PC-9 (cell line): ENCODE data around the gene ADI1. TPM values are rescaled to one million over a fixed set of nuclear protein-coding genes. Genes with fewer than 3 reads are reported as not detected.

ENCODE experiments used
- BruUV-seq: library from RNA; stranded (reverse); fragments of 400-500 nt; replicated peaks from 2 replicates; lab custom pipeline; 2021; lab: Mats Ljungman, UMichigan
- CTCF ChIA-PET: fragments of 300-600 bp; sonication (Branson Sonifier 250); formaldehyde crosslinking; loops from one replicate; lab custom pipeline; 2022; ENCODE audit warnings: antibody characterized with exemption; lab: Charles Lee
- POLR2A ChIA-PET: fragments of 300-600 bp; sonication (Branson Sonifier 250); formaldehyde crosslinking; loops from one replicate; lab custom pipeline; 2022; ENCODE audit warnings: antibody characterized with exemption; ENCODE audit not compliant: unreplicated experiment; lab: Charles Lee
- DNase-seq, 2 experiments: peaks; one replicate each; pipeline versions ENCODE4 v3.0.0 to v3.0.0-alpha.2; 2015 to 2022; ENCODE audit warnings: mixed read lengths in 1 of 2
- H2AFZ ChIP-seq: fragments of 200-600 bp; sonication (generic); 2 replicates; pipeline ENCODE4 v1.8.1; 2017; ENCODE audit warnings: antibody characterized with exemption
- H3F3A ChIP-seq: fragments of 200-600 bp; sonication (generic); 2 replicates; pipeline ENCODE4 v1.8.1; 2017; ENCODE audit warnings: antibody characterized with exemption, mild to moderate bottlenecking, low read depth; ENCODE audit not compliant: insufficient read depth
- H3K27ac ChIP-seq: fragments of 200-600 bp; sonication (generic); 2 replicates; pipeline ENCODE4 v1.6.1; 2016; ENCODE audit warnings: mixed run types
- H3K27me3 ChIP-seq: fragments of 200-600 bp; sonication (generic); 2 replicates; pipeline ENCODE4 v1.6.1; 2016; ENCODE audit warnings: low read depth, mixed run types; ENCODE audit not compliant: insufficient read depth
- H3K36me3 ChIP-seq: fragments of 200-600 bp; sonication (generic); 2 replicates; pipeline ENCODE4 v1.6.1; 2016; ENCODE audit warnings: low read depth, mixed run types
- H3K4me1 ChIP-seq: fragments of 200-600 bp; sonication (generic); replicated peaks from 2 replicates; pipeline ENCODE4 v1.6.1; 2016; ENCODE audit warnings: mixed run types; ENCODE audit not compliant: insufficient read depth
- H3K4me2 ChIP-seq: fragments of 200-600 bp; sonication (generic); 2 replicates; pipeline ENCODE4 v1.6.1; 2017; ENCODE audit warnings: mixed run types
- H3K4me3 ChIP-seq: fragments of 200-600 bp; sonication (generic); 2 replicates; pipeline ENCODE4 v1.6.1; 2016; ENCODE audit warnings: mixed run types
- H3K79me2 ChIP-seq: fragments of 200-600 bp; sonication (generic); 2 replicates; pipeline ENCODE4 v1.6.1; 2017; ENCODE audit warnings: low read depth, mixed run types
- H3K9me2 ChIP-seq: fragments of 200-600 bp; sonication (generic); 2 replicates; pipeline ENCODE4 v1.8.1; 2017; ENCODE audit warnings: mild to moderate bottlenecking; ENCODE audit not compliant: insufficient read depth
- H3K9me3 ChIP-seq: fragments of 200-600 bp; sonication (generic); 2 replicates; pipeline ENCODE4 v1.8.1; 2016; ENCODE audit warnings: low read depth; ENCODE audit not compliant: insufficient read depth
- H4K20me1 ChIP-seq: fragments of 200-600 bp; sonication (generic); 2 replicates; pipeline ENCODE4 v1.8.1; 2017; ENCODE audit not compliant: insufficient read depth
- CTCF ChIP-seq: fragments of 200-600 bp; sonication (generic); conservative IDR thresholded peaks from 2 replicates; pipeline ENCODE4 v1.6.1; 2017; ENCODE audit warnings: mixed run types, antibody characterized with exemption, mild to moderate bottlenecking, moderate library complexity
- EZH2 ChIP-seq: fragments of 200-600 bp; sonication (generic); IDR thresholded peaks from 2 replicates; pipeline ENCODE4 v1.8.0; 2017; ENCODE audit warnings: antibody characterized with exemption, low read depth
- intact Hi-C: fragments of 100-400 bp; cut with micrococcal nuclease; formaldehyde crosslinking; loops from one replicate; pipeline ENCODE4 v1.10.0; 2022; ENCODE audit not compliant: unreplicated experiment
- total RNA-seq: library from RNA; stranded (reverse); gene quantifications from 2 replicates; pipeline ENCODE4 v1.2.3, GENCODE V29; 2021

Gene ADI1
- total RNA-seq, 1 experiment from 2014 or later: 54.5 TPM

- ChIA-PET POLR2A (no interaction called here), CTCF (no interaction called here)
- Histone ChIP-seq H3K27ac (no peak overlapping the region), H3K9me2 (no peaks in the 10 kb centered on the region), H3F3A (peaks cover 23% of the 10 kb centered on the region; the same call in 1 of the 2 replicates), H4K20me1 (no peaks in the 10 kb centered on the region), H3K79me2 (no peaks in the 10 kb centered on the region), H3K36me3 (no peaks in the 10 kb centered on the region), H2AFZ (no peak overlapping the region), H3K9me3 (no peaks in the 10 kb centered on the region), H3K27me3 (no peaks in the 10 kb centered on the region), H3K4me3 (no peak overlapping the region), H3K4me2 (no peak overlapping the region), H3K4me1 (peaks cover 13% of the 10 kb centered on the region)
- no TSS peak for BruUV-seq
- intact Hi-C loops: no loop called here
- TF ChIP-seq CTCF (no peak), EZH2 (no peak)
- DNase-seq: no peak
These were observed 7.5 kb upstream of the ADI1 start for GRCh38 chr2:3526871-3527270.

DNA sequence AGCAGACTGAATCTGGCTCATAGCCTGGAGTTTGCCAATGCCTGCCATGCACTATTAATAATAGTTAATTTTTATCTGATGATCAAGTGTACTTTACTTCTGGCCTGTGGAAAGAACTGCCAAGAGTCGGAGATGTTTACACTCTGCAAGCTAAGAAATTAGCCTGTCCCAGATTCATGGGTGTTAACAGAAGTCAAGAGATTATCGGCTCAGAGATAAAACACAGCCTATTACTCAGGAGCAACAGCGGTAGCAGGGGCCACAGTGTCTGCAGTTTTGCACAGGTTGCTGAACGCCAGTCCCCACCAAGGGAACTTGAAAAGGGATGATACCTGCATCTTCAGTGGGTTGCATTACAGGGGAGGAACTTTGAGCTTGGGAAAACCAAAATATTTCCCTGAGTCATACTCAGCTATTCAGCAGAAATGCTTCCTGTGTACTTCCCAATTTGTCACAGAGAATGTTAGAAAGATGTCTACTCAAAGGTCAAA is 4.3 kb upstream of the ADI1 start:
- POLR2A ChIA-PET: interaction anchor here (0.6 kb wide), 1 partner anchor 13 kb away, joined by 3 read pairs; no protein-coding TSS in a partner anchor
- Histone ChIP-seq H3K27ac (peak overlapping the region; percentile 38), H3K36me3 (no peaks in the 10 kb centered on the region)

DNA sequence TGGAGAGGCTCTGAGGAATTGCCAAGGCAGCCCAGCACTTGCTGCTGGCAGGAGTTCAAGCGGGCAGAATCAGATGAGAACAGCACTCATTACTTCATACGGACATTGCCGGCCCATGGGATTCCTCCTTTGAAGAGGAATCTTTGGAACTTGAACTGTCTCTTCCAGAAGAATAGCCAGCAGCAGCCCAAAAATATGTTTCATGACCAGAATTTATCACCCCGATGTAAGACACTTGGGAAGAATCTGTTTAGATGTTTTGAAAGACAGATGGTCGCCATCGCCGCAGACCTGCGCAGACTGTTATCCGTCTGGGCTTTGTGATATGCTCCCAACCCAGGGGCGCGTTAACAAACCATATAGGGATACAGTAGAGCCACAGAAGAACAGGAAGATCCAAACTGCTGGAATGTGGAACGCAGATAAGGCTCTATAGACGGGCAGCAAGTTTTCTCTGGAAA is 3.7 kb upstream of the ADI1 start:
- ChIA-PET CTCF (no interaction called here), POLR2A (no interaction called here)
- no TSS peak for BruUV-seq
- no peak overlapping the region for H3K4me3 ChIP-seq
- H3K9me3 ChIP-seq: no peaks in the 10 kb centered on the region
- no peaks in the 10 kb centered on the region for H4K20me1 ChIP-seq
- DNase-seq: no peak
- peaks cover 27% of the 10 kb centered on the region for H3K4me1 ChIP-seq
- H3F3A ChIP-seq: peaks cover 23% of the 10 kb centered on the region; the same call in 1 of the 2 replicates
- H3K9me2 ChIP-seq: no peaks in the 10 kb centered on the region
- H3K4me2 ChIP-seq: no peak overlapping the region
- peak overlapping the region; percentile 38; the same call in 1 of the 2 replicates for H3K27ac ChIP-seq
- no peak overlapping the region for H2AFZ ChIP-seq
- no peaks in the 10 kb centered on the region for H3K27me3 ChIP-seq
- H3K79me2 ChIP-seq: peaks cover 18% of the 10 kb centered on the region
- intact Hi-C loops: no loop called here
- no peaks in the 10 kb centered on the region for H3K36me3 ChIP-seq
- TF ChIP-seq CTCF: no peak
- TF ChIP-seq EZH2: no peak

More for the DNA sequence above, 4.3 kb upstream of the ADI1 start:
- no peaks in the 10 kb centered on the region for H3K9me3 ChIP-seq
- DNase-seq: peak in 1 of 2 experiments; percentile 61
- H3K9me2 ChIP-seq: no peaks in the 10 kb centered on the region
- BruUV-seq: no TSS peak
- CTCF ChIA-PET: no interaction called here
- peaks cover 23% of the 10 kb centered on the region; the same call in 1 of the 2 replicates for H3F3A ChIP-seq
- peaks cover 14% of the 10 kb centered on the region for H3K79me2 ChIP-seq
- no peaks in the 10 kb centered on the region for H4K20me1 ChIP-seq
- H3K4me2 ChIP-seq: peak overlapping the region; percentile 29
- no peak overlapping the region for H2AFZ ChIP-seq
- TF ChIP-seq CTCF (no peak), EZH2 (no peak)
- H3K4me3 ChIP-seq: no peak overlapping the region
- intact Hi-C loops: no loop called here
- H3K4me1 ChIP-seq: peaks cover 27% of the 10 kb centered on the region
- no peaks in the 10 kb centered on the region for H3K27me3 ChIP-seq
